ENCODE data around the gene RMRP.
"Not testable (repeated sequence)": the region's sequence is repeated elsewhere in the genome, so short reads cannot be mapped to it uniquely, and the experiment has no call there.

Gene RMRP

DNA sequence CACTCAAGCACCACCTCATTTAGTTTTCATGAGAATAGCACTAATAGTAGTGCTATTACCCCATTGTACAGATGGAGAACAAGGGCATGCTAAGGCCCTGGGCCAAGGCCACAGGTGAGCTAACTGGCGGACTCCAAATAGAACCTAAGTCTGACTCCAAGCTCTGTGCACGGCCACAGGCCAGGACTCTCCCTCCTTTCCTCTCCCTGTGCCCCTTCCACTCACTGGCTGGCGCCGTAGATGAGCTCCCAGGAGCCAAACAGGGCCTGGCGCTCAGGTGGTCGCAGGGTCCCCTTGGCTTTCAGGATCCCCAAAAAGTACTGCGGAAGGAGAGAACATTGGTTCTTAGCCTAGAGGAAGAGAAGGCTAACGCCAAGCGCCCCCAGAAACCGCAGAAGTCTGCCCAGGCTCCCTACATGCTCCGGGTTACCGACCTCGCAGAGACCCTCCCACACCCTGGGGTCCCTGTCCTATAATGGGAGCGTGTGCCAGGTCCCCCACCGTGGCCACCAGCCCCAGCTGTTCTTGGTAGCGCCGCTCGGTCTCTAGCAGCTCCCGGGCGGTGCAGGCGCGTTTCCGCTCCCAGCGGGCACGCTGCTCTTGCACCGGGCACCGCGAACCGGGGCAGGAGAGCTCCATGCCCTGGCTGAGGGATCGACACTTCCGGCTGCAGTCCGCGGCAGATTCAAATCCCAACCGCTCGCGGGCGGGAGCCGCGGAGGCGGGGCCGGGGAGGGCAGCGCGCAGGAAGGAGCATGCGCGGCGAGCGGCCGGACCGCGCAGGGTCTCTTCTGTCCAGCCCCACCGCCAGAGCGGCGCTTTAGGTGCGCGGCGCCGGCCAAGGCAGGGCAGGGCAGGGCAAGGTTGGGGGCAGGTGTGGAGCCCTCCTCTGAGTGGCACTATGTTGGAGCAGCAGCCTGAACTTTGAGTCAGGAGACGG lies 7.0 kb upstream of the RMRP start, which contains the start of gene ARHGEF39:
Gene ARHGEF39, minus strand, starts transcription at position 665 of the 940 bp plus-strand sequence. Its CDS starts 26 bp downstream, at position 639.
- no peak for DNase-seq (ENCODE audit: low read depth)

DNA sequence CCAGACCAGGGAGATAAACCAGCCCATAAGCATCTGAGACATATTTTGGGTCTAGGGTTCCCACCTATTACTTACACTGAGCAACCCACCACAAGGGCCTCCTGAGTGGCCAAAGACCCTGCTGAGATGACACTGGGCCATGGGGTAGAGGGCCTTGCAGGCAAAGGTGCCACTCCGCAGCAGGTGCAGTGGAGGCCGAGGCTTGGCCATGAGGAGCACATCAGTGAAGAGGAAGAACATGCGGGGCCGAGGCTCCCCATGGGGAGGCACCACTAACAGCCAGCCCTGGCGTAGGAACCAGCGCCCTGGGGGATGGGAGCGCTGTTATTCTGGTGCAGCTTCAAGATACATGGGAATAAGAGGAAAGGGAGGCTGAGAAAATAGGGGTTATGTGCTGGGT lies 4.6 kb upstream of the RMRP start:
- no peak for DNase-seq (ENCODE audit: low read depth)

DNA sequence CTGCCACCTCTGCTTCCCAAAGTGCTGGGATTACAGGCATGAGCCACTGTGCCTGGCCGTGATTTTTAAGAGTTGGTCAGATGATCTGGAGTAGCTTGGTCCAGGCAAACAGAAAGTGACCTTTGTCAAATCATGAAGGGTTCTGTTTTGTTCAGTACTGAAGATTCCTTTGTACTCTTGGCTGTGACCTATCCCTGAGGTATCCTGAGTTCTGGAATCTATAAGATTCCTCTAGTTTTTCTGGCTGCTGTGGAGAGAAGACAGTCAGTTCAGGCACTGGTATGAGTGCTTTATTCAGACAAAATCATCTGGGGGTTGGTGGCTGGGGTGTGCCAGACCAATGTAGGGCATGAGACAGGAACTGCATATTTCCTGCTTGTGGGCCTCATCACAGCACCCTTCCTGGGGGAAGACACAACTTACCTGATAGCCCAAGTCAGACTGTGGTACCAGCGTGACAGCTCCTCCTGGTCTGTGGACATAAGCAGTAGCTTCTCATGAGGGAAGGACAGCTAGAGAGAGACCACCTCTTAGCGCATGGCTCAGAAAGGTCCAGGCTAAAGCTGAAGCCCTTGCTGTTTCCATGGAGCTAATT lies 4.0 kb upstream of the RMRP start:
- no peak for DNase-seq (ENCODE audit: low read depth)

DNA sequence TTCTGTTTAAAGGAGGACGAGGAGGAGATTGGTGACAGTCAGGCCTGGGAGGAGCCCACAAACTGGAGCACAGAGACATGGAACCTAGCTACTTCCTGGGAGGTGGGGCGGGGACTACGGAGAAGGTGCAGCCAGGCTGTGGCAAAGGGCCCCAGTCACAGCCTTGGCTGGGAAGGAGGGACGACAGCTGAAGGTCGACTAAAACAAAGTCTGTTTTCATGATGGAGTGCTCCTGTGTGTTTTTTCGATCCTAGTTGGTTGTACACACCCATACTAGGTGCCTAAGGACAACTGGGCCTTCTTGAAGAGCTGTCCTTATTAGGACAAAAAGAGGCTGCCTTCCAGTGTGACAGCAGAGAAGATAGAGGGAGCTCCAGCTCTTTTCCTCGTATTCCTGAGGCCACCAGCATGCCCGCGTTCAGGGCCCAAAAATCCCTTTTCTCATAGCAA lies 3.2 kb upstream of the RMRP start:
- DNase-seq (ENCODE audit: low read depth): no peak

DNA sequence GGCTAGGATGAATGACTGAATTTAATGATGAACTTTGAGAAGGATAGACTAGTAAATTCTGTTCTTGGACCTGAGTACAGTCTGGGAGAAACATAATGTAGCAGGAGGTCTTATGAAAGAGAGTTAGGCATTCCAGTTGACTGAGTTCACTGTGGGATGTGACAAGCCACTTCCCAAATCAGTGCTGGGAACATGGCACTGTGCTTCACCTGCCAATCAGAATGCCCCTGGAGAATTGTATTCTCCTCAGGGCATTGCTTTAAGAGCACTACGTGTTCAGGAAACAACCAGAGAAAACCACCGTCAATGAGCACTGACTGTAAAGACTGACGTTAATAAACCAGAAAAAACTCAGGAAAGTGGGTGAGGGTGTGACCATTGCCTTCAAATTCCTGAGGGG lies 1.5 kb upstream of the RMRP start:
- no peak for DNase-seq (ENCODE audit: low read depth)

DNA sequence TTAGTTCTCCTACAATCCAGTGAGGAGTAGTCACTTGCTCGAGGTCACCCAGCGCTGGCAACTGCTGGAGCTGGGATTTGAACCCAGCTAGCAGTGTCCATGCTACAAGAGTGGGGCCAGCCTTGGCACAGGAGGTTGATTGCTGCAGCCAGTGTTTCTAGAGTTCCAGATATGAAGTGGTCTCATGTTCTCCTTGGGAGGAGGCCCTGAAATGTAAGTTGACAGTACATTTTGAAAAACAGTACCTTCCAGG lies 1.1 kb upstream of the RMRP start:
- DNase-seq (ENCODE audit: low read depth): no peak

DNA sequence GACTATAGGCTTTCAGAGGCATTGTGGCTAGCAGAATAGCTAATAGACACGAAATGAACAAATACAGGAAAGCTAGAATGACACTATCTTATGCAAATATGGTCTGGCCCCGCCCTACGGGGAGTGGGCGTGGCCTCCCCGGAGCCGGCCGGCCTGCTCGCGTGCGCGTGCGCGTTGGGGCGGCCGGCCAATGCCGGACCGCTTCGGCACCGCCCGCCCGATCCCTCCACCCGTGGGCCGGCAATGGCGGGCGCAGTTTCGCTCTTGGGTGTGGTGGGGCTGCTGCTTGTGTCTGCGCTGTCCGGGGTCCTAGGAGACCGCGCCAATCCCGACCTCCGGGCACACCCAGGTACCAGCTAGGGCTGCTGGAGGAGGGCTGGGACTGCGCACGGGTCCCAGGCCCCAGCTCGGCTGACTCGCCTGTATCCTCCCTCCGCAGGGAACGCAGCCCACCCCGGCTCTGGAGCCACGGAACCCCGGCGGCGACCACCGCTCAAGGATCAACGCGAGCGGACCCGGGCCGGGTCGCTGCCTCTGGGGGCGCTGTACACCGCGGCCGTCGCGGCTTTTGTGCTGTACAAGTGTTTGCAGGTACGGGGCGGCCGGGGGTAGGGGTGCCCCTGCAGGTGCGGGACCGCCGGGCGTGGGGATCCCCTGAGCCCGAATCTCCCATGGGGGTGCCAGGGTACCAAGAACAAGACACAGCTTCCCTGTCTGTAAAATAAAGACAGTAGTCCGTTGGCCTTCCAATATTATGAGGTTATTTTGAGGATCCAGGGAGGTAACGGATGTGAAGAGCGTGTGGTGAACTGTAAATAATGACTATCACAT lies 533 bp upstream of the RMRP start, which contains the start of gene CCDC107:
Gene CCDC107, plus strand, starts transcription at position 156 of the 831 bp plus-strand sequence. Its CDS starts 88 bp downstream, at position 244.
- DNase-seq (ENCODE audit: low read depth): peak; percentile 74

DNA sequence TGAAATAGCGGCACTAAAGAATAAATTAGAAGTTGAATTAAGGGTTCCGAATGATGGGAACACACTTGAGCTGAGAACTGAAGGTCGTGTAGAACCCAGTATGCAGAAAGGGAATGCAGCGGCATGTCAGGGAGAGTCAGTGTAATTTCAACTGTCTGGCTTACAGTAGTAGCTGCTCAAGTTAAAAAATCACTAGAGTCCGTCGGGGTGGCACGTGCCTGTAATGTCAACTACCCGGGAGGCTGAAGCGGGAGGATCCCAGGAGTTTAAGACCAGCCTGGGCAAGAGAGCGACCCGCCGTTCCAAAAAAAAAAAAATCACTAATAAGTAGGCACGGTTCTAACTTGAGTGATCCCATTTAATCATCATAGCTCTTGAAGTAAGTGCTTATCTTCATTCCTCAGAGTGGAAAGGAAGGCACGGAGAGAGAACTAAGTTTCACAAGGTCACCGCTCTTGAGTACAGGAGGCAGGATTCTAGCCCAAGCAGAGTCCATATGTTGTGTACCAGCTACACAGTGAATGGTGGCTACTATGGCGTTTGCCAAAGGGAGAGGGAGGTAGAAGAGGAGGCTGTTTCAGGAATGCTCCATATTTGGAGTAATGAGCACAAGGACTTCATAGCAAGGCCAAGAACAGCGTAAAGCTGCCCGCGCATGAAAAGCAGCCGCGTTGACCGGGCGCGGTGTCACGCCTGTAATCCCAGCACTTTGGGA lies 831 bp downstream of the RMRP start:
- no peak for DNase-seq (ENCODE audit: low read depth)

DNA sequence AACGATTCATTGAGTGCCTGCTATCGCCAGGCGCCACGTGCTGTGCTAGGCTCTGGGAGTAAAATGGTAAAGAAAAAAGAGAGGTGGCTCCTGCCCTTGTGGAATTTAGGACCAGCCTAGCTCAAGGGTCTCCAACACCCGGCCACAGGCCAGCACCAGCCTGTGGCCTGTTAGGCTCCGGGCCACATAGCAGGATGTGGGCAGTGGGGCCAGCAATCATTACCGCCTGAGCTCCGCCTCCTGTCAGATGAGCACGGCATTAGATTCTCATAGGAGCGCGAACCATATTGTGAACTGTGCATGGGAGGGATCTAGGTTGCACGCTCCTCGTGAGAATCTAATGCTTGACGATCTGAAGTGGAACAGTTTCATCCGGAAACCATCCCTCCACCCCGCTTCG lies 1.5 kb downstream of the RMRP start:
- no peak for DNase-seq (ENCODE audit: low read depth)

DNA sequence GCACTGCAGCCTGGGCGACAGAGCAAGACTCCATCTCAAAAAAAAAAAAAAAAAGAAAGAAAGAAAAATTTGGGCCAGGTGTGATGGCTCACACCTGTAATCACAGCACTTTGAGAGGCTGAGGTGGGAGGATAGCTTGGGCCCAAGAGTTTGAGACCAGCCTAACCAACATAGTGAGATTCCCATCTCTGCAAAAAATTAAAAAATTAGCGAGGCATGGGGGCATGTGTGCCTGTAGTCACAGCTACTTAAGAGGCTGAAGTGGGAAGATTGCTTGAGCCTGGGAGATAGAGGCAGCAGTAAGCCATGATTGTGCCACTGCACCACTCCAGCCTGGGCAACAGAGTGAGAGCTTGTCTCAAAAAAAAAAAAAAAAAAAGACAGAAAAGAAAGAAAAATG lies 4.2 kb downstream of the RMRP start:
- no peak for DNase-seq (ENCODE audit: low read depth)

DNA sequence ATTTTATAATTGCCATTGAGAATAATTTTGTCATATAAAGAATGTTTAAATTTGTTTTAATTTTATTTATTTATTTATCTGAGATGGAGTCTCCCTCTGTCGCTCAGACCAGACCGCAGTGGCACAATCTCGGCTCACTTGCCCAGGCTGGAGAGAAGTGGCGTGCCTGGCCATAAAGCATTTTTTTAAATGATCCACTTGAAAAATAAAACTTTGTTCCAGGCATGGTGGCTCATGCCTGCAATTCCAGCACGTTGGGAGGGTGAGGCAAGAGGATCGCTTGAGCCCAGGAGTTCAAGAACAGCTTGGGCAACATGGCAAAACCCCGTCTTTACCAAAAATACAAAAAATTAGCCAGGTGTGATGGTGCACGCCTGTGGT lies 5.0 kb downstream of the RMRP start:
- no peak for DNase-seq (ENCODE audit: low read depth)

DNA sequence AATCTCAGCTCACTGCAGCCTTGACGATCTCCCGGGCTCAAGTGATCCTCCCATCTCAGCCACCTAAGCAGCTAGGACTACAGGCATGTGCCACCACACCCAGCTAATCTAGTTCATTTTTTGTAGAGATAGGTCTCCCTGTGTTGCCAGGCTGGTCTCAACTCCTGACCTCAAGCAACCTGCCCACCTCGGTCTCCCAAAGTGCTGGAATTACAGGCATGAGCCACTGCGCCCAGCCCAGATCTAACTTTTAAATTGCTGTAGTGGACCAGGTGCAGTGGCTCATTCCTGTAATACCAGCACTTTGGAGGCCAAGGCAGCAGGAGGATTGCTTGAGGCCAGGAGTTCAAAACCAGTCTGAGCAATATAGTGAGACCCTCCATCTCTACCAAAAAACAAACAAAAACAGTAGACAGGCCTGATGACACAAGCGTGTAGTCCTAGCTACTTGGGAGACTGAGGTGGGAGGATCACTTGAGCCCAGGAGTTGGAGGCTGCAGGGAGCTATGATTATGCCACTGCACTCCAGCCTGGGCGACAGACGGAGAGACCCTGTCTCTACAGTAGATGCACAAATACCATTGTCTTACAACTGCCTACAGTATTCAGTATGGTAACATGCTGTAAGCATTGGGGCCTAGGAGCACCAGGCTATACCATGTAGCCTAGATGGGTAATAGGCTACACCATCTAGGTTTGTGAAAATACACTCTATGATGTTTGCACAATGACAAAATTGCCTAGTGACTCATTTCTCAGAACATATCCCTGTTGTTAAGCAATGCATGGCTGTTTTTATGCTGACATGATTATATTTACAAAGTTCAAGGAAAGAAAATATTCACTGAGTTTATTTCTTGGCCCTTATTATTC lies 5.6 kb downstream of the RMRP start:
- no peak for DNase-seq (ENCODE audit: low read depth)

DNA sequence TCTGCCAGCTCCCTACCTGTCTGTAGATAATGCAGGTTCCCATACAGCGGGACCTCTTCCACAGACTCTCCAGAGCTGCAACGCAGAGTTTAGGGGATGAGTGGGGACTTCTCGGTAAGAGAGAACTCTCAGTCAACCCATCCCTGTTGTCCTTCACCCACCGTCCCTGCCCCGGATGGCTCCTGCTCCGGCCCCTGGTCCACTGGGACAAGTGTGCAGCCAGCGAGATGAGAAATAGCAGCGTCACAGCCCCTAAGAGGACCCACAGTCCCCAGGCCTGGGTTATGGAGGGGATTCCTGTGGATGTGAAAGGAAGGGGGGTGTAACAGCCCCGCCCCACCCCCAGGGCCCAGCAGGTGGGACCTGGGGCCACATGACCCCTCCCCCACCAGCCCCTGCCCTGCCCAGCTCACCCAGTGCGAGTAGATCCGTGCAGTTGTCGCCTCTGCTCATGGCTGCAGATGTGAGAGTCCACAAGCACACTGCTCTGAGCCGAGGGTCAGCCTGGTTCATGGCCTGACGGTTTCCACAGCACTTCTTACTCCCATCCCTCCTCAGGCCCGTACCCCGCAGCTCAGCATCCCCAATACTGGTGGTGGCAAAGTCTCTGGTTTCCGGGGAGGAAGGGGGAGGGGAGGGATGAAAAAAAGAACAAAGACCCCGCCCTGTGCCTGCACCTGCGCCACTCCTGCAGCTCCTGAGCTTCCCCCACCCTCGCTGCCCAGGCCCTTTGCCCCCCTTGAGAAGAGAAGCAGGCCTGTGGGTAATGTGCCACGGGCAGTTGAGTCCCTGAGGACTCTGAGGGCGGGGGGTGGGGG lies 7.3 kb downstream of the RMRP start, which contains the start of gene SIT1:
Gene SIT1, minus strand, starts transcription at position 591 of the 818 bp plus-strand sequence. Its CDS starts 78 bp downstream, at position 513.
- no peak for DNase-seq (ENCODE audit: low read depth)

DNA sequence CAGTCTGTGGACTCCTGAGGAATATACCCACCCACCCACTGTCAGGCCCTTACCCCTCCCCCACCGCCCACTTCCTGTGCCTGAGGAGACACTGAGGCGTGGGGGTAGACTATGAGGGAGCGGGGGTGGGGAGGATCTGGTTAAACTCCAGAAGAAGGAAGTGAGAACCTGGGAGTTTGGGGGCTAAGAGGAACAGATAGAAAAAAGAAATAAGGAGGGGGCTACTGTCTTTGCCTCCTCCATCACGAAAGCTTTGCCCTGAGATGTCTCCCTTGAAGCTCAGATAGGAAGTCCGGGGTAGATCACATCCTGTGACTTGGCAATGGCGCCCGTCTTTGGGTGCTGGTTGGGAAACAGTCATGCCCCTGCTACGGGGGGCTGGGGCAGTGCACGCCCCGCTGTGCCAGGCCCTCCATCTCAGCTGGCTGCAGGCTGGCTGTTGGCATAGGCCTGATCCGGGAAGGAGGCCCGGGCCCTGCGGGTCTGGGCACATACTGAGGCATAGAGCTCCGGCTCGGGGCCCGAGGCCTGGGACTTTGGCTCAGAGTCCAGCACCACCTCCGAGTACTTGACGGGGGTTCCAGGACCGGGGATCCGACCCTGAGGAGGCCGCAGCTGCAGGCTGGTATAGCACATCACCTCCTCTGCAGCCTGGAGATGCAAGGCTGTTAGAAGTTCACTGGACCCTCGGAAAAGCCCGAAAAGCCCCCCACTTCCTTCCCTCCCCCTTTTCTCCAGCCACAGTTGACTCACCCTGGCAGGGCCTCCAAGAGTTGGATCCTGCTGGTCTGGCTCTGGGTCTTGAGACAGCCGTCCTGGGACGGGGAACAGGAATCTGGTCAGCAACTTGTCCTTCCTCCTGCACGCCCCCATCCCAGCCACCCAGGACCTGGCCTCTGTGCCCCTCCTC lies 8.1 kb downstream of the RMRP start:
- no peak for DNase-seq (ENCODE audit: low read depth)

DNA sequence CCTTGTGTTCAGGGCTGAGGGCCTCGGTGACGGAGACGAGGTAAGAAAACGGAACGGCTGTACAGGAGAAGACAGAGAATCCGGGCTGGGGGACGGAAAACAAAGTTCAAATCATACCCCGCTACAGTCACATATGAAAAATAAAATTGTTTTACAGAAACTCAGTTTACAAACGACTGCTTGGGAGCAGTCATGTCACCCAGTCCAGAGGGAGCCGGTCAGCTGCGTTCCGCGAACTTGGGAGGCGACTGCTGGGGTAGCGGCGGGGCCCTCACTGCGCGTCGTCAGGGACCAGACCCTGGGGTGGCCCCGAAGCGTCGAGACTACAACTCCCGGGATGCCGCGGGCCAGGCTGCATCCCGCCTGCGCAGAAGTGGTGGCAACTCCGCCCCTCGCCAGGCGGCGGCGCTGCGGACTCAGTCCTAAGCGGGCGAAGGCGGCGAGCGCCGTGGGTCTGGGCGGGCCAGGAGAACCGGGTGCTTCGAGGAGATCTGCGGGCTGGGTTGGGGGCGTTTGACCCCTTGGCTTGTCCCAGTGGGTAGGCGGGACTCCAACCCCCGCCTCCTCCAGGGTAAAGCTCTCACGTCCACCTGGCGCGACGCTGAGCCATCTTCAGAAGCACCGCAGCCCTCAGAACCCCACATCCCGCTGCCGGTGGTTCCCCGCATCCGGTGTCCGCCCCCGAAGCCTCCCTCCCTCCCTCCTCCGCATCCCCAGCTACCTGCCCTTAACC lies 11.1 kb downstream of the RMRP start:
- peak; percentile 82 for DNase-seq (ENCODE audit: low read depth)

DNA sequence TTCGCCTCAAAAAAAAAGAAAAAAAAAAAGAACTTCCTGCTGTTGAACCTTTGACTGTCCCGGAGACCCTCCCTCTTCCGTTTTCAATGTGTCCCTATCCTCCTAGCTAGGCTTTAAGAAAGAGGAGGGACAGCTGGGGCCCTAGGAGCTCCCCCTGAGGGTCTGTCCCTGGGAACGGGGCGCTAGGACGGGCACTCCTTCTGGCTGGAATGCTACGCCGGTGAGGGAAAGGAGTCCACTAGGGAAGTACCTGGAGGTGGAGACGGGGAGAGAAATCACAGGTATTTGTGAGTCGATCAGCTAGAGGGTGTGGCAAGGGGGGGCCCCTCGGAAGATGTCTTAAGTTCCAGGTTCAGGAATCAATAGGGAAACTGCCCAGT lies 11.7 kb downstream of the RMRP start:
- DNase-seq (ENCODE audit: low read depth): no peak

DNA sequence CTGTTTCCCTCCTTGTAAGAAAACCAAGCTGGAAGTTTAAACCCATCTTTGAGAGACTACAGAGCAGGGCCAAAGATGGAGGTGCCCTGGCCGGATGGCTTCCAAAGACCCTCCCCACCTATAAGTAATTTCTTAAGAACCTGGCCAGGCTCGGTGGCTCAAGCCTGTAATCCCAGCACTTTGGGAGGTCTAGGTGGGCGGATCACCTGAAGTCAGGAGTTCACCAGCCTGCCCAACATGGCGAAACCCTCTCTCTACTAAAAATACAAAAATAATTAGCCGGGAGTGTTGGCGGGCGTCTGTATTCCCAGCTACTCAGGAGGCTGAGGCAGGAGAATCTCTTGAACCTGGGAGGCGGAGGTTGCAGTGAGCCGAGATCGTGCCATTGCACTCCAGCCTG lies 12.1 kb downstream of the RMRP start:
- DNase-seq (ENCODE audit: low read depth): not testable (repeated sequence)

DNA sequence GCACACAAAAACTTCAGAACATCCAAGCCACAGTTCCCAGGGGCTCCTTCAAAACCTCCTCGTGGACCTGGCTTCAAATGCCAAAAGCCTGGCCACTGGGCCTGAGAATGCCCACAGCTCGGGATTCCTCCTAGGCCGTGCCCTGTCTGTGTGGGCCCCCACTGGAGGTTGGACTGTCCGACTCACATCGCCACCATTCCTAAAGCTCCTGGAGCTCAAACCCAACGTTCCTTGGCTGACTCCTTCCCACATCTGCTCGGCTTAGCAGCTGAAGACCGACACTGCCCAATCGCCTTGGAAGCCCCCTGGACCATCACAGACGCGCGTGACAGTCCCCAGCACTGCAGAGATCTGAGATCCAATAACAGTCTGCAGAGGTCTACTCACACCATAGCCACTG lies 14.8 kb downstream of the RMRP start:
- DNase-seq (ENCODE audit: low read depth): no peak

Data from activated gamma-delta T cell treated with anti-CD3 and anti-CD28 coated beads, Interleukin-2, amount 50 U/mL, for 16 hours (primary cell).